Measurements from ENCODE around the gene ADAMTS2. TPM values are rescaled to one million over a fixed set of nuclear protein-coding genes. Genes with fewer than 3 reads are reported as not detected.

Gene ADAMTS2
- total and polyA plus RNA-seq, 2 donors (not counting 1 experiment from before 2014, with no cell fraction given), result 16.2 to 70.2 TPM

DNA sequence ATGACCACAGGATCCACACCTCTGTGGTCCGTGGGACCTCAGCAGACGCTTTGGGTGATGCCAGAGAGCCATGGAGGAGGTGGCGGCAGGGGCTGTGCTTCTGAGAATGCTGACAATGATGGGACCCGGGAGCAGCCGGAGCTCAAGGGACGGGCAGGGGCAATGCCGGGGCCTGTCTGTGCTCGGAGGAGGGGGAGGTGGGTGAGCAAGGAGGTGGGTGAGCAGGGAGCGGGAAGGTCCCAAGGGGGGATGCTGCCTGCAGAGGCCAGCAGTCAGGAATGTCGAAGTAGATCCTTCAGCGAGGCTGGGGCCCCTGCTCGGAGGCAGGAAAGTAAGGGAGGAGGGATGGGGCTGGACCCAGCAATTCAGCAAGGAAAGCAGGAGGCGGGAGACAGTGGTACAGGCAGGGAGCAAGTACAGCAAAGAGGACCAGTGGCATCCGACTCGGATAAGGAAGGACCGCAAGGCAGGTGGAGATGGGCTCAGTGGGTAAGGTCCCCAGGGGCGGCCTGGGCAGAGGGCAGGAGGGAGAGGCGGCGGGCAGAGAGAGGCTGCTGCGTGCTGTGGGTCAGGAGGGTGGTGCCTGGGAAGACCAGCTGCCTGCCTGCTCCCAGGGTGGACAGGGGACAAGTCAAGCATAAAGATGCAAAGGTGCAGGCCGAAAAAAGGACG lies 49.0 kb downstream of the ADAMTS2 start:
- Histone ChIP-seq H2AFZ (ENCODE audit: low read length) (no peak overlapping the region), H3K9ac (ENCODE audit: insufficient read depth, low read length) (no peak overlapping the region), H3K79me2 (ENCODE audit: control insufficient read depth, insufficient read depth, low read length) (peaks cover 31% of the 10 kb centered on the region), H3K9me3 (ENCODE audit: control insufficient read depth, insufficient read depth, low read depth, low read length) (no peaks in the 10 kb centered on the region), H3K4me3 (replicated peaks in 1 of 4; ENCODE audit: control extremely low read depth in 1 of 4, insufficient read depth in 1 of 4, low read depth in 3 of 4, low read length in 4 of 4) (no peak overlapping the region), H3K27ac (ENCODE audit: insufficient read depth, low read length) (no peak overlapping the region), H4K20me1 (ENCODE audit: control insufficient read depth, extremely low read depth, insufficient read depth, low read length) (no peaks in the 10 kb centered on the region), H3K4me1 (ENCODE audit: control insufficient read depth, extremely low read depth, insufficient read depth, low read length) (no peaks in the 10 kb centered on the region), H3K27me3 (ENCODE audit: control insufficient read depth, insufficient read depth, low read length) (no peaks in the 10 kb centered on the region), H3K4me2 (ENCODE audit: extremely low read depth, insufficient read depth, low read length) (no peak overlapping the region), H3K36me3 (ENCODE audit: control insufficient read depth, insufficient read depth, low read length) (no peaks in the 10 kb centered on the region)
- DNase-seq (ENCODE audit: low read depth in 2 of 2), result no peak
- no peak for TF ChIP-seq CTCF (conservative IDR thresholded peaks at IDR 0.05 in 1 of 2, IDR thresholded peaks at IDR 0.05 in 1 of 2; ENCODE audit: low read depth in 1 of 2, low read length in 2 of 2)
- TF ChIP-seq EZH2 (IDR thresholded peaks at IDR 0.05; ENCODE audit: low read length, missing control alignments), result no peak

GRCh38 chr5:179295778-179296149 lies 49.5 kb downstream of the ADAMTS2 start:
- H4K20me1 ChIP-seq (ENCODE audit: control insufficient read depth, extremely low read depth, insufficient read depth, low read length), result no peaks in the 10 kb centered on the region
- TF ChIP-seq CTCF (conservative IDR thresholded peaks at IDR 0.05 in 1 of 2, IDR thresholded peaks at IDR 0.05 in 1 of 2; ENCODE audit: low read depth in 1 of 2, low read length in 2 of 2) (no peak), EZH2 (IDR thresholded peaks at IDR 0.05; ENCODE audit: low read length, missing control alignments) (no peak)
- DNase-seq (ENCODE audit: low read depth in 2 of 2), result no peak
- no peak overlapping the region for H3K9ac ChIP-seq (ENCODE audit: insufficient read depth, low read length)
- H3K4me2 ChIP-seq (ENCODE audit: extremely low read depth, insufficient read depth, low read length), result no peak overlapping the region
- H3K27ac ChIP-seq (ENCODE audit: insufficient read depth, low read length), result no peak overlapping the region
- no peak overlapping the region for H2AFZ ChIP-seq (ENCODE audit: low read length)
- H3K4me3 ChIP-seq (replicated peaks in 1 of 4; ENCODE audit: control extremely low read depth in 1 of 4, insufficient read depth in 1 of 4, low read depth in 3 of 4, low read length in 4 of 4), result no peak overlapping the region
- no peaks in the 10 kb centered on the region for H3K9me3 ChIP-seq (ENCODE audit: control insufficient read depth, insufficient read depth, low read depth, low read length)
- peaks cover 30% of the 10 kb centered on the region for H3K79me2 ChIP-seq (ENCODE audit: control insufficient read depth, insufficient read depth, low read length)
- H3K4me1 ChIP-seq (ENCODE audit: control insufficient read depth, extremely low read depth, insufficient read depth, low read length), result no peaks in the 10 kb centered on the region
- H3K27me3 ChIP-seq (ENCODE audit: control insufficient read depth, insufficient read depth, low read length), result no peaks in the 10 kb centered on the region
- no peaks in the 10 kb centered on the region for H3K36me3 ChIP-seq (ENCODE audit: control insufficient read depth, insufficient read depth, low read length)

- peak in 1 of 2 donors; percentile 77 for DNase-seq (ENCODE audit: low read depth in 2 of 2)
- H3K27ac ChIP-seq (ENCODE audit: insufficient read depth, low read length), result no peak overlapping the region
- no peaks in the 10 kb centered on the region for H3K4me1 ChIP-seq (ENCODE audit: control insufficient read depth, extremely low read depth, insufficient read depth, low read length)
- H3K4me3 ChIP-seq (replicated peaks in 1 of 4; ENCODE audit: control extremely low read depth in 1 of 4, insufficient read depth in 1 of 4, low read depth in 3 of 4, low read length in 4 of 4), result no peak overlapping the region
- H3K9ac ChIP-seq (ENCODE audit: insufficient read depth, low read length), result no peak overlapping the region
- H3K9me3 ChIP-seq (ENCODE audit: control insufficient read depth, insufficient read depth, low read depth, low read length), result no peaks in the 10 kb centered on the region
- TF ChIP-seq EZH2 (IDR thresholded peaks at IDR 0.05; ENCODE audit: low read length, missing control alignments) (no peak), CTCF (conservative IDR thresholded peaks at IDR 0.05 in 1 of 2, IDR thresholded peaks at IDR 0.05 in 1 of 2; ENCODE audit: low read depth in 1 of 2, low read length in 2 of 2) (no peak)
- H2AFZ ChIP-seq (ENCODE audit: low read length), result no peak overlapping the region
- no peaks in the 10 kb centered on the region for H4K20me1 ChIP-seq (ENCODE audit: control insufficient read depth, extremely low read depth, insufficient read depth, low read length)
- H3K36me3 ChIP-seq (ENCODE audit: control insufficient read depth, insufficient read depth, low read length), result no peaks in the 10 kb centered on the region
- H3K79me2 ChIP-seq (ENCODE audit: control insufficient read depth, insufficient read depth, low read length), result peaks cover 25% of the 10 kb centered on the region
- H3K4me2 ChIP-seq (ENCODE audit: extremely low read depth, insufficient read depth, low read length), result peak overlapping the region; percentile 20
- no peaks in the 10 kb centered on the region for H3K27me3 ChIP-seq (ENCODE audit: control insufficient read depth, insufficient read depth, low read length)
These were observed 50.1 kb downstream of the ADAMTS2 start for GRCh38 chr5:179294891-179295777.
